Natural killer cell (primary cell): ENCODE results near the gene EBF3. TPM values are rescaled to one million over a fixed set of nuclear protein-coding genes. Genes with fewer than 3 reads are reported as not detected.

Experiments
- ATAC-seq, 3 donors: fragments of 150-1000 bp in 2 of 3; fragments of 200-7000 bp in 1 of 3; cut with Tn5 transposase; 1 replicate in 1 of 3; 2 replicates in 2 of 3; pipeline ENCODE4 v1.10.0; 2021; ENCODE audit warnings: mild to moderate bottlenecking in 2 of 3, moderate library complexity in 2 of 3
- DNase-seq, 2 donors: peaks; one replicate each; pipeline versions ENCODE4 v3.0.0 to v3.0.0-alpha.2; 2013 to 2021; ENCODE audit warnings: mixed read lengths in 1 of 2
- H3K27ac ChIP-seq: one replicate; pipeline ENCODE4 v1.5.1; 2013; ENCODE audit warnings: mild to moderate bottlenecking, low read length
- H3K27me3 ChIP-seq: one replicate; pipeline ENCODE4 v1.6.1; 2013; ENCODE audit warnings: low read length; ENCODE audit not compliant: control insufficient read depth, insufficient read depth
- H3K36me3 ChIP-seq: one replicate; pipeline ENCODE4 v1.6.1; 2013; ENCODE audit warnings: low read length; ENCODE audit not compliant: control insufficient read depth, insufficient read depth
- H3K4me1 ChIP-seq: one replicate; pipeline ENCODE4 v1.6.1; 2013; ENCODE audit warnings: low read length; ENCODE audit not compliant: control insufficient read depth, insufficient read depth
- H3K4me3 ChIP-seq: one replicate; pipeline ENCODE4 v1.5.1; 2013; ENCODE audit warnings: low read length
- H3K9me3 ChIP-seq: one replicate; pipeline ENCODE4 v1.6.1; 2013; ENCODE audit warnings: low read length; ENCODE audit not compliant: control insufficient read depth, insufficient read depth
- H3K27ac Mint-ChIP-seq, 2 donors: one replicate each; pipeline ENCODE4 v1.8.0; 2022; ENCODE audit warnings: mild to moderate bottlenecking in 2 of 2, mixed read lengths in 2 of 2, moderate library complexity in 1 of 2
- H3K27me3 Mint-ChIP-seq, 2 donors: one replicate each; pipeline ENCODE4 v1.8.0; 2022; ENCODE audit warnings: low read depth in 2 of 2, mixed read lengths in 2 of 2
- H3K36me3 Mint-ChIP-seq: one replicate; pipeline ENCODE4 v1.8.0; 2022; ENCODE audit warnings: mixed read lengths
- H3K4me1 Mint-ChIP-seq, 2 donors: one replicate each; pipeline ENCODE4 v1.8.0; 2022; ENCODE audit warnings: mixed read lengths in 2 of 2
- H3K4me3 Mint-ChIP-seq: one replicate; pipeline ENCODE4 v1.8.0; 2022; ENCODE audit warnings: mild to moderate bottlenecking, moderate library complexity, mixed read lengths
- H3K9me3 Mint-ChIP-seq, 2 donors: one replicate each; pipeline ENCODE4 v1.8.0; 2022; ENCODE audit warnings: mixed read lengths in 2 of 2
- CTCF ChIP-seq: fragments of 200-600 bp; IDR thresholded peaks from one replicate; pipeline ENCODE4 v1.8.0; 2022; ENCODE audit warnings: antibody characterized with exemption
- WGBS: methylation state at CpG from one replicate; pipeline ENCODE4 v1.1.7; 2013; ENCODE audit warnings: missing lambda C conversion rate; ENCODE audit not compliant: insufficient coverage; 5-methylcytosine and 5-hydroxymethylcytosine counted together
- intact Hi-C: fragments of 100-400 bp; cut with micrococcal nuclease; formaldehyde crosslinking; loops from one replicate; pipeline ENCODE4 v1.14.2; 2022
- total RNA-seq, 4 donors: library from RNA; stranded (reverse); fragments of 120-200 nt in 1 of 4; gene quantifications; one replicate each; pipeline versions ENCODE4 v1.2.3 to v1.2.4, GENCODE V29; 2013 to 2022

EBF3 gene
- total RNA-seq = not detected
- total RNA-seq (2013) = not detected

GRCh38 chr10:129963641-129964501 lies at the start of gene EBF3:
Gene EBF3, minus strand, starts transcription at chr10:129964274. Its CDS starts 506 bp downstream, at chr10:129963768.
- H3K27ac Mint-ChIP-seq = peak within 1 kb of the TSS in 1 of 2 donors; percentile 47
- peaks cover 13% of the 10 kb centered on the region for H3K36me3 Mint-ChIP-seq
- Histone ChIP-seq H3K4me3 (no peak within 1 kb of the TSS), H3K27me3 (peaks cover 62% of the 10 kb centered on the region), H3K36me3 (no peaks in the 10 kb centered on the region), H3K4me1 (peaks cover 14% of the 10 kb centered on the region), H3K9me3 (no peaks in the 10 kb centered on the region), H3K27ac (no peak within 1 kb of the TSS)
- peaks cover 19 to 21% of the 10 kb centered on the region in 2 donors for H3K4me1 Mint-ChIP-seq
- H3K9me3 Mint-ChIP-seq = no peaks in the 10 kb centered on the region
- intact Hi-C loops = no loop called here
- TF ChIP-seq CTCF = no peak
- WGBS = 2% methylated on average over 131 of the region's 131 CpGs
- ATAC-seq (peak; percentile 76 to 88 (median 84)), DNase-seq (peak; percentile 53 to 62)
- H3K4me3 Mint-ChIP-seq = peak within 1 kb of the TSS; percentile 90
- peaks cover 45 to 46% of the 10 kb centered on the region in 2 donors for H3K27me3 Mint-ChIP-seq

- intact Hi-C loops = no loop called here
- no peak for DNase-seq
Measured at GRCh38 chr10:130013335-130014262, 49.5 kb upstream of the EBF3 start.

GRCh38 chr10:130012129-130012528 lies 48.1 kb upstream of the EBF3 start:
- no peak overlapping the region for H3K27ac ChIP-seq
- Mint-ChIP-seq H3K36me3 (no peaks in the 10 kb centered on the region), H3K4me1 (no peaks in the 10 kb centered on the region), H3K27ac (no peak overlapping the region), H3K4me3 (no peak overlapping the region), H3K9me3 (no peaks in the 10 kb centered on the region), H3K27me3 (peaks cover 6 to 16% of the 10 kb centered on the region in 2 donors)
- ATAC-seq = no peak
- no peak overlapping the region for H3K4me3 ChIP-seq
- intact Hi-C loops = no loop called here
- no peaks in the 10 kb centered on the region for H3K36me3 ChIP-seq
- H3K27me3 ChIP-seq = no peaks in the 10 kb centered on the region
- 85% methylated on average over 12 of the region's 12 CpGs for WGBS
- no peak for DNase-seq
- H3K4me1 ChIP-seq = no peaks in the 10 kb centered on the region
- TF ChIP-seq CTCF = no peak
- H3K9me3 ChIP-seq = no peaks in the 10 kb centered on the region

More at GRCh38 chr10:130013335-130014262, 49.5 kb upstream of the EBF3 start:
- no peak for ATAC-seq
- Mint-ChIP-seq H3K4me1 (no peaks in the 10 kb centered on the region), H3K27me3 (peaks cover 3 to 5% of the 10 kb centered on the region in 2 donors), H3K27ac (no peak overlapping the region), H3K36me3 (no peaks in the 10 kb centered on the region), H3K4me3 (no peak overlapping the region), H3K9me3 (no peaks in the 10 kb centered on the region)
- Histone ChIP-seq H3K27ac (no peak overlapping the region), H3K4me3 (no peak overlapping the region), H3K36me3 (no peaks in the 10 kb centered on the region), H3K9me3 (no peaks in the 10 kb centered on the region), H3K27me3 (no peaks in the 10 kb centered on the region), H3K4me1 (no peaks in the 10 kb centered on the region)
- WGBS = 91% methylated on average over 33 of the region's 33 CpGs
- TF ChIP-seq CTCF = no peak
